Loucy (cell line): ENCODE measurements around the gene PLS3.
"Not testable (repeated sequence)": the region's sequence is repeated elsewhere in the genome, so short reads cannot be mapped to it uniquely, and the experiment has no call there.

ENCODE experiments used
- H2AFZ ChIP-seq: fragments of 200-600 bp; sonication (generic); 2 replicates; pipeline ENCODE4 v1.6.0; 2016; ENCODE audit warnings: antibody characterized with exemption, mild to moderate bottlenecking, low read length, moderate library complexity
- H3F3A ChIP-seq: fragments of 200-600 bp; 2 replicates; pipeline ENCODE4 v1.6.0; 2016; ENCODE audit warnings: antibody characterized with exemption, low read depth, mild to moderate bottlenecking
- H3K27me3 ChIP-seq: fragments of 200-600 bp; sonication (generic); 2 replicates; pipeline ENCODE4 v1.6.1; 2014; ENCODE audit warnings: low read length, mild to moderate bottlenecking; ENCODE audit not compliant: insufficient read depth, poor library complexity, severe bottlenecking
- H3K36me3 ChIP-seq: fragments of 200-600 bp; sonication (generic); 2 replicates; pipeline ENCODE4 v1.6.1; 2016; ENCODE audit warnings: low read length; ENCODE audit not compliant: insufficient read depth
- H3K4me1 ChIP-seq: fragments of 200-600 bp; sonication (generic); 2 replicates; pipeline ENCODE4 v1.5.1; 2014; ENCODE audit warnings: low read length, mild to moderate bottlenecking; ENCODE audit not compliant: insufficient read depth, poor library complexity, severe bottlenecking
- H3K4me2 ChIP-seq: fragments of 200-600 bp; sonication (generic); 2 replicates; pipeline ENCODE4 v1.6.0; 2014; ENCODE audit warnings: antibody characterized with exemption, low read length, low read depth, mild to moderate bottlenecking; ENCODE audit not compliant: poor library complexity, severe bottlenecking
- H3K4me3 ChIP-seq: fragments of 200-600 bp; sonication (generic); 2 replicates; pipeline ENCODE4 v1.5.1; 2014; ENCODE audit warnings: low read length, mild to moderate bottlenecking, mixed read lengths; ENCODE audit not compliant: poor library complexity, severe bottlenecking
- H3K79me2 ChIP-seq: fragments of 200-600 bp; sonication (generic); 2 replicates; pipeline ENCODE4 v1.6.1; 2014; ENCODE audit warnings: low read length; ENCODE audit not compliant: insufficient read depth
- H3K9ac ChIP-seq: fragments of 200-600 bp; sonication (generic); 2 replicates; pipeline ENCODE4 v1.6.0; 2014; ENCODE audit warnings: mild to moderate bottlenecking, low read depth, low read length, moderate library complexity; ENCODE audit not compliant: poor library complexity, severe bottlenecking
- H3K9me2 ChIP-seq: fragments of 200-600 bp; sonication (generic); replicated peaks from 2 replicates; pipeline ENCODE4 v1.6.1; 2016; ENCODE audit warnings: low read depth, low read length, mixed read lengths
- H3K9me3 ChIP-seq: fragments of 200-600 bp; sonication (generic); 2 replicates; pipeline ENCODE4 v1.6.1; 2014; ENCODE audit warnings: mild to moderate bottlenecking, antibody characterized with exemption, low read length, low read depth; ENCODE audit not compliant: insufficient read depth
- H4K20me1 ChIP-seq: fragments of 200-600 bp; sonication (generic); 2 replicates; pipeline ENCODE4 v1.6.0; 2014; ENCODE audit warnings: antibody characterized with exemption, low read length, mild to moderate bottlenecking; ENCODE audit not compliant: insufficient read depth, poor library complexity, severe bottlenecking
- EZH2phosphoT487 ChIP-seq: fragments of 200-600 bp; IDR thresholded peaks from 2 replicates; pipeline ENCODE4 v1.6.1; 2018; ENCODE audit warnings: antibody characterized with exemption, mild to moderate bottlenecking, moderate library complexity, borderline replicate concordance
- TF ChIP-seq, protein P1 (sequence below): fragments of 200-600 bp; sonication (generic); conservative IDR thresholded peaks from 2 replicates; pipeline ENCODE4 v1.5.1; 2014; ENCODE audit warnings: mild to moderate bottlenecking, antibody characterized with exemption, low read length

Gene PLS3

DNA sequence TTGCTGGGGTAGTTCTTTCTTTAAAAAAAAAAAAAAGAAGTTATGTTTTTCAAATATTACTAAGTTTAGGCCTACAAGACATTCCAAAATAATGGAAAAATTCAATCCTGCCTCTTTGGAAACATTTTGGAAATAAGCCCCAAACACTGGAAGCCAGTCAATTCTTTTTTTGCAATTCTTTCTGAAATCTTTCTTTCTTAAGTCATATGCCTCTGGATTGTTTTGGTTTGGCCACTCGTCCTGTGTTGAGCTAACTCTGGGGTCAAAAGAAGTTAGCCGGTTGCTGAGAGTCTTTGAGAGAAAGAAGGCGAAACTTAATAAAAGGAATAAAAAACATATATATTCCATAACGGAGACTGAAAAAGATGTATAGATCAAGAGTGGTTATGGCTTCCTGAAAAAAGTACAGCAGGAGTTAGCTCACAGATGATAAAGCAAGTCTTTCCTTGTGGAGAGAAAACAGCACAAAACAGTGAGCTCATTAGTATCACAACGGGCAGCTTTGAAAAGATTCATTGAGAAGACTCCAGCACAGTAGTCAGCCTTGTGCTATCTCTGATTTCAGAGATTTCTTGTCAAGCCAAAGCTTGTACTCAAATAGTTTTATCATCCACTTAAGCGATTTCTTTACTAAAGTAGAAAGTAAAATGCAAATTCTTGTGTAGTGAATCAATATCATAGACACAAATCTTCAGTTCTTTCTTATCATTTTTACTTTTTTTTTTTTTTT lies 64.8 kb downstream of the PLS3 start:
- no peak overlapping the region for H3K9ac ChIP-seq
- no peaks in the 10 kb centered on the region for H3K79me2 ChIP-seq
- H3K4me2 ChIP-seq: no peak overlapping the region
- TF ChIP-seq EZH2phosphoT487: no peak
- TF ChIP-seq, protein P1, sequence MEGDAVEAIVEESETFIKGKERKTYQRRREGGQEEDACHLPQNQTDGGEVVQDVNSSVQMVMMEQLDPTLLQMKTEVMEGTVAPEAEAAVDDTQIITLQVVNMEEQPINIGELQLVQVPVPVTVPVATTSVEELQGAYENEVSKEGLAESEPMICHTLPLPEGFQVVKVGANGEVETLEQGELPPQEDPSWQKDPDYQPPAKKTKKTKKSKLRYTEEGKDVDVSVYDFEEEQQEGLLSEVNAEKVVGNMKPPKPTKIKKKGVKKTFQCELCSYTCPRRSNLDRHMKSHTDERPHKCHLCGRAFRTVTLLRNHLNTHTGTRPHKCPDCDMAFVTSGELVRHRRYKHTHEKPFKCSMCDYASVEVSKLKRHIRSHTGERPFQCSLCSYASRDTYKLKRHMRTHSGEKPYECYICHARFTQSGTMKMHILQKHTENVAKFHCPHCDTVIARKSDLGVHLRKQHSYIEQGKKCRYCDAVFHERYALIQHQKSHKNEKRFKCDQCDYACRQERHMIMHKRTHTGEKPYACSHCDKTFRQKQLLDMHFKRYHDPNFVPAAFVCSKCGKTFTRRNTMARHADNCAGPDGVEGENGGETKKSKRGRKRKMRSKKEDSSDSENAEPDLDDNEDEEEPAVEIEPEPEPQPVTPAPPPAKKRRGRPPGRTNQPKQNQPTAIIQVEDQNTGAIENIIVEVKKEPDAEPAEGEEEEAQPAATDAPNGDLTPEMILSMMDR: no peak
- no peaks in the 10 kb centered on the region for H3F3A ChIP-seq
- H3K4me3 ChIP-seq: no peak overlapping the region
- H4K20me1 ChIP-seq: no peaks in the 10 kb centered on the region
- H2AFZ ChIP-seq: no peak overlapping the region
- H3K9me3 ChIP-seq: no peaks in the 10 kb centered on the region
- no peaks in the 10 kb centered on the region for H3K27me3 ChIP-seq
- no peaks in the 10 kb centered on the region for H3K9me2 ChIP-seq
- H3K4me1 ChIP-seq: no peaks in the 10 kb centered on the region
- H3K36me3 ChIP-seq: no peaks in the 10 kb centered on the region

DNA sequence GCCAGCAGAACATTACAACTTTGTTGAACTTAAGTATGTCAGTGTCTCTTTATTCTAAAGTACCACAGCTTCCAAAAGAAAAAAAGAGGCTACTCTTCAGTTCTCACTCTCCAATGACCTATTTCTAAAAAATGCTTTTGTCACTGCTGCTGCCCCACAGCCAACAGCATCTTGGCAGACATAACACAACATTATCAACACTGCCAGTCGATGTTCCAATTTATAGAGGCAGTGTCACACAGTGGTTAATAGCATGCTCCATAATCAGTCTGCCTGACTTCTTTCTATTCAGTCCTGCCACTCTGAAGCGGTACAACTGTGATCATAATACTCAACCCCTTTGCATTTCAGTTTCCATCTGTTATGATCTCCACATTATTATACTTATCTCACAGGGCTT lies 69.2 kb downstream of the PLS3 start:
- Histone ChIP-seq H3K4me3 (no peak overlapping the region), H4K20me1 (no peaks in the 10 kb centered on the region), H3K36me3 (no peaks in the 10 kb centered on the region), H3K27me3 (no peaks in the 10 kb centered on the region), H3K9ac (no peak overlapping the region), H2AFZ (no peak overlapping the region), H3K4me2 (no peak overlapping the region), H3K79me2 (no peaks in the 10 kb centered on the region), H3K9me3 (no peaks in the 10 kb centered on the region), H3K4me1 (no peaks in the 10 kb centered on the region), H3F3A (no peaks in the 10 kb centered on the region), H3K9me2 (no peaks in the 10 kb centered on the region)
- no peak for TF ChIP-seq EZH2phosphoT487
- TF ChIP-seq, protein P1: no peak

DNA sequence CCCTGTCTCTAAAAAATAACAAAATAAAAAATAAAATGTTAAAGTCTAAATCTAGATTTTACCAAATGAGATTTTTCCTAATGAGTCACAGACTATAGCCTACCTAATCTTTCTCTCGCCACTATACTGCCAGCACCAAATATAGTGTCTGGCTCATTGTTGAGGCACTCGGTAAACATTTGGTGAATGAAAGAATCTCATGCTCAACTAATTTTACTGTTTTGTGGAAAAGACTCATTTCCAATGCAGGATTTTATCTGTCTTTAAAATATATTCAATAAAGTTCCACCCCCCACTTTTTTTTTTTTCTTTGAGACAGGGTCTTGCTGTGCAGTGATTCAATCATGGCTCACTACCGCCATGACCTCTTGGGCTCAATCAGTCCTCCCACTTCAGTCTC lies 71.5 kb downstream of the PLS3 start:
- H3K79me2 ChIP-seq: no peaks in the 10 kb centered on the region
- no peaks in the 10 kb centered on the region for H3F3A ChIP-seq
- no peaks in the 10 kb centered on the region for H4K20me1 ChIP-seq
- H3K4me2 ChIP-seq: no peak overlapping the region
- H3K9me2 ChIP-seq: no peaks in the 10 kb centered on the region
- H2AFZ ChIP-seq: no peak overlapping the region
- H3K36me3 ChIP-seq: no peaks in the 10 kb centered on the region
- TF ChIP-seq, protein P1: no peak
- TF ChIP-seq EZH2phosphoT487: no peak
- H3K27me3 ChIP-seq: no peaks in the 10 kb centered on the region
- H3K4me3 ChIP-seq: no peak overlapping the region
- no peaks in the 10 kb centered on the region for H3K4me1 ChIP-seq
- no peaks in the 10 kb centered on the region for H3K9me3 ChIP-seq
- H3K9ac ChIP-seq: no peak overlapping the region

DNA sequence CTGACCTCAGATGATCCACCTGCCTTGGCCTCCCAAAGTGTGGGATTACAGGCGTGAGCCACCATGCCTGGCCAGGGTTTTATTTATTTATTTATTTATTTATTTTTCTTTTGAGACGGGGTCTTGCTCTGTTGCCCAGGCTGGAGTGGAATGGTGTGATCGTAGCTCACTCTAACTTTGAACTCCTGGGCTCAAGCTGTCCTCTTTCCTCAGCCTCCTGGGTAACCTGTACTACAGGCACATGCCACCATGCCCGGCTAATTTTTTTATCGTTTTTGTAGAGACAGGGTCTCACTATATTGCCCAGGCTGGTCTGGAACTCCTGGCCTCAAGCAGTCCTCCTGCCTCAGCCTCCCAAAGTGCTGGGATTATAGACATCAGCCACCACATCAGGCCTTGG lies 72.4 kb downstream of the PLS3 start:
- H3K79me2 ChIP-seq, H2AFZ ChIP-seq, H3K4me3 ChIP-seq, H3K4me1 ChIP-seq, H3K9ac ChIP-seq, H4K20me1 ChIP-seq, H3K27me3 ChIP-seq, H3K9me3 ChIP-seq, H3K36me3 ChIP-seq, H3F3A ChIP-seq, H3K4me2 ChIP-seq, H3K9me2 ChIP-seq: not testable (repeated sequence)
